DND-41 (cell line): ENCODE results near the gene TMEM203.

ENCODE experiments used
- EZH2 ChIP-seq: IDR thresholded peaks from 3 replicates; pipeline ENCODE4 v1.6.1; 2012; ENCODE audit warnings: borderline replicate concordance, low read depth, mild to moderate bottlenecking, moderate library complexity, low read length, inconsistent platforms; ENCODE audit not compliant: severe bottlenecking
- TF ChIP-seq, protein P1 (sequence below): IDR thresholded peaks from 2 replicates; pipeline ENCODE4 v1.5.1; 2012; ENCODE audit warnings: borderline replicate concordance, low read length, moderate library complexity, mild to moderate bottlenecking; ENCODE audit not compliant: poor library complexity, severe bottlenecking; ENCODE audit errors: extremely low read depth

DNA sequence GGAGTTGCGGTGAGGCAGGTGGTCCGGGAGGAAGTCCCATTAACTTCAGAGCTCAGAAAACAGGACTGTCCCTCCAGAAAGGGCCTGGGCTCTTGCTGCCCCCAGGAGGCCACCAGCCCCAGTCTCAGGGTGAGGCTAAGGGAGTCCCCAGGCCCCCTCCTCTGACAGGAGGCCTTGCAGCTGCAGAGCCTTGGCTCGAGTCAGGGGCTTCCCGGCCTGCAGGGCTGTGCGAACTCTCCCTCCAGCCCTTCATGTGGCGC is 42.4 kb upstream of the TMEM203 start:
- TF ChIP-seq, protein P1, sequence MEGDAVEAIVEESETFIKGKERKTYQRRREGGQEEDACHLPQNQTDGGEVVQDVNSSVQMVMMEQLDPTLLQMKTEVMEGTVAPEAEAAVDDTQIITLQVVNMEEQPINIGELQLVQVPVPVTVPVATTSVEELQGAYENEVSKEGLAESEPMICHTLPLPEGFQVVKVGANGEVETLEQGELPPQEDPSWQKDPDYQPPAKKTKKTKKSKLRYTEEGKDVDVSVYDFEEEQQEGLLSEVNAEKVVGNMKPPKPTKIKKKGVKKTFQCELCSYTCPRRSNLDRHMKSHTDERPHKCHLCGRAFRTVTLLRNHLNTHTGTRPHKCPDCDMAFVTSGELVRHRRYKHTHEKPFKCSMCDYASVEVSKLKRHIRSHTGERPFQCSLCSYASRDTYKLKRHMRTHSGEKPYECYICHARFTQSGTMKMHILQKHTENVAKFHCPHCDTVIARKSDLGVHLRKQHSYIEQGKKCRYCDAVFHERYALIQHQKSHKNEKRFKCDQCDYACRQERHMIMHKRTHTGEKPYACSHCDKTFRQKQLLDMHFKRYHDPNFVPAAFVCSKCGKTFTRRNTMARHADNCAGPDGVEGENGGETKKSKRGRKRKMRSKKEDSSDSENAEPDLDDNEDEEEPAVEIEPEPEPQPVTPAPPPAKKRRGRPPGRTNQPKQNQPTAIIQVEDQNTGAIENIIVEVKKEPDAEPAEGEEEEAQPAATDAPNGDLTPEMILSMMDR, result no peak
- no peak for TF ChIP-seq EZH2
